ENCODE measurements around the gene OST4. TPM values are rescaled to one million over a fixed set of nuclear protein-coding genes. Genes with fewer than 3 reads are reported as not detected.
A peak's percentile ranks its signal among the peaks of the same experiment; 100 is the strongest.

The OST4 gene
- total RNA-seq, 1 experiment from 2014 or later: 172 TPM

- peaks cover 10% of the 10 kb centered on the region for H3K4me1 Mint-ChIP-seq (ENCODE audit: low read depth, unreplicated experiment)
- BruUV-seq (replicated peaks): no TSS peak
- CTCF ChIA-PET: no interaction called here
- no peak overlapping the region for H3K27ac Mint-ChIP-seq (ENCODE audit: unreplicated experiment)
- no peaks in the 10 kb centered on the region for H3K9me3 Mint-ChIP-seq (ENCODE audit: low read depth, unreplicated experiment)
- intact Hi-C loops (cut with micrococcal nuclease; ENCODE audit: unreplicated experiment): no loop called here
- H3K27me3 Mint-ChIP-seq (ENCODE audit: unreplicated experiment): peaks cover 60% of the 10 kb centered on the region
- no peak for TF ChIP-seq CTCF (IDR thresholded peaks at IDR 0.05; ENCODE audit: unreplicated experiment)
- H3K4me3 Mint-ChIP-seq (ENCODE audit: low read depth, unreplicated experiment): no peak overlapping the region
- H3K36me3 Mint-ChIP-seq (ENCODE audit: insufficient read depth, unreplicated experiment): peaks cover 20% of the 10 kb centered on the region
- no peak for DNase-seq
Observed at GRCh38 chr2:27074738-27075565, 3.5 kb upstream of the OST4 start.

GRCh38 chr2:27073782-27074181, 2.3 kb upstream of the OST4 start:
- no peak for TF ChIP-seq CTCF (IDR thresholded peaks at IDR 0.05; ENCODE audit: unreplicated experiment)
- intact Hi-C loops (cut with micrococcal nuclease; ENCODE audit: unreplicated experiment): no loop called here
- Mint-ChIP-seq H3K36me3 (ENCODE audit: insufficient read depth, unreplicated experiment) (peaks cover 31% of the 10 kb centered on the region), H3K4me1 (ENCODE audit: low read depth, unreplicated experiment) (peaks cover 20% of the 10 kb centered on the region), H3K4me3 (ENCODE audit: low read depth, unreplicated experiment) (no peak overlapping the region), H3K27ac (ENCODE audit: unreplicated experiment) (no peak overlapping the region), H3K9me3 (ENCODE audit: low read depth, unreplicated experiment) (no peaks in the 10 kb centered on the region), H3K27me3 (ENCODE audit: unreplicated experiment) (peaks cover 56% of the 10 kb centered on the region)
- CTCF ChIA-PET: interaction anchor here (0.6 kb wide), 1 partner anchor 119 kb away, joined by 3 read pairs; no protein-coding TSS in a partner anchor
- DNase-seq: no peak
- BruUV-seq (replicated peaks): no TSS peak

- intact Hi-C loops (cut with micrococcal nuclease; ENCODE audit: unreplicated experiment): no loop called here
- peaks cover 47% of the 10 kb centered on the region for H3K27me3 Mint-ChIP-seq (ENCODE audit: unreplicated experiment)
- CTCF ChIA-PET: interaction anchor here (0.8 kb wide), 1 partner anchor 8 kb away, joined by 3 read pairs; no protein-coding TSS in a partner anchor
- peaks cover 35% of the 10 kb centered on the region for H3K36me3 Mint-ChIP-seq (ENCODE audit: insufficient read depth, unreplicated experiment)
- no peak overlapping the region for H3K27ac Mint-ChIP-seq (ENCODE audit: unreplicated experiment)
- H3K4me1 Mint-ChIP-seq (ENCODE audit: low read depth, unreplicated experiment): peaks cover 20% of the 10 kb centered on the region
- no peak for DNase-seq
- BruUV-seq (replicated peaks): no TSS peak
- TF ChIP-seq CTCF (IDR thresholded peaks at IDR 0.05; ENCODE audit: unreplicated experiment): no peak
- peak overlapping the region; percentile 85 for H3K4me3 Mint-ChIP-seq (ENCODE audit: low read depth, unreplicated experiment)
- H3K9me3 Mint-ChIP-seq (ENCODE audit: low read depth, unreplicated experiment): no peaks in the 10 kb centered on the region
Observed at GRCh38 chr2:27072920-27073319, 1.5 kb upstream of the OST4 start.

GRCh38 chr2:27071990-27072830, 756 bp upstream of the OST4 start:
- no peak for TF ChIP-seq CTCF (IDR thresholded peaks at IDR 0.05; ENCODE audit: unreplicated experiment)
- H3K4me1 Mint-ChIP-seq (ENCODE audit: low read depth, unreplicated experiment): peaks cover 20% of the 10 kb centered on the region
- no peak overlapping the region for H3K27ac Mint-ChIP-seq (ENCODE audit: unreplicated experiment)
- peaks cover 40% of the 10 kb centered on the region for H3K27me3 Mint-ChIP-seq (ENCODE audit: unreplicated experiment)
- peak overlapping the region; percentile 85 for H3K4me3 Mint-ChIP-seq (ENCODE audit: low read depth, unreplicated experiment)
- no peaks in the 10 kb centered on the region for H3K9me3 Mint-ChIP-seq (ENCODE audit: low read depth, unreplicated experiment)
- CTCF ChIA-PET: interaction anchor here (0.8 to 1.5 kb wide), 5 partner anchors 9 to 226 kb away, joined by 3 to 7 read pairs (median 4); partner anchors contain the start of gene AGBL5
- intact Hi-C loops (cut with micrococcal nuclease; ENCODE audit: unreplicated experiment): no loop called here
- H3K36me3 Mint-ChIP-seq (ENCODE audit: insufficient read depth, unreplicated experiment): peaks cover 40% of the 10 kb centered on the region
- BruUV-seq (replicated peaks): no TSS peak
- no peak for DNase-seq
